GM12878 (cell line): ENCODE results near the gene PRKG1. TPM values are rescaled to one million over a fixed set of nuclear protein-coding genes. Genes with fewer than 3 reads are reported as not detected.
A peak's percentile ranks its signal among the peaks of the same experiment; 100 is the strongest.

Experiments
- ATAC-seq: fragments of 200-7000 bp; cut with Tn5 transposase; 3 replicates; pipeline ENCODE4 v1.9.1; 2020; ENCODE audit warnings: mild to moderate bottlenecking, moderate library complexity
- BruUV-seq: library from RNA; stranded (reverse); fragments of 400-500 nt; replicated peaks from 2 replicates; lab custom pipeline; 2021; lab: Mats Ljungman, UMichigan
- CTCF ChIA-PET: fragments of 300-600 bp; sonication (Branson Sonifier 250); formaldehyde crosslinking; extraction: SDS; loops from one replicate; lab custom pipeline; 2021; ENCODE audit warnings: inconsistent platforms; lab: Yijun Ruan, JAX
- POLR2A ChIA-PET: fragments of 350-600 bp; formaldehyde crosslinking; extraction: SDS; loops from one replicate; lab custom pipeline; 2021; ENCODE audit warnings: inconsistent platforms; lab: Charles Lee
- RAD21 ChIA-PET: fragments of 300-600 bp; sonication (Branson Sonifier 250); formaldehyde crosslinking; loops from one replicate; lab custom pipeline; 2023; ENCODE audit warnings: antibody characterized with exemption; ENCODE audit not compliant: unreplicated experiment; lab: Charles Lee
- SMC1A ChIA-PET: fragments of 300-600 bp; sonication (Branson Sonifier 250); formaldehyde crosslinking; loops from one replicate; lab custom pipeline; 2023; ENCODE audit not compliant: unreplicated experiment, uncharacterized antibody; lab: Charles Lee
- DNase-seq: peaks from one replicate; pipeline ENCODE4 v3.0.0-alpha.2; 2011; ENCODE audit warnings: low read depth, low spot score
- FAIRE-seq: peaks from 3 replicates; lab custom pipeline; 2011; peaks lifted over from hg19 to GRCh38; lab: Jason Lieb, UNC
- H2AFZ ChIP-seq: 2 replicates; pipeline ENCODE4 v1.6.0; 2011; ENCODE audit warnings: low read depth, low read length, control low read depth; ENCODE audit not compliant: control insufficient read depth
- H3K27ac ChIP-seq: 2 replicates; pipeline ENCODE4 v1.5.1; 2011; ENCODE audit warnings: control low read depth; ENCODE audit not compliant: control insufficient read depth, insufficient read depth
- H3K27me3 ChIP-seq, 2 experiments: replicated peaks in 1 of 2; 2 replicates each; pipeline versions ENCODE4 v1.6.0 to v1.6.1; 2011; ENCODE audit warnings: low read length in 1 of 2; ENCODE audit not compliant: control insufficient read depth in 2 of 2, insufficient read depth in 2 of 2
- H3K36me3 ChIP-seq, 2 experiments: 2 replicates each; pipeline ENCODE4 v1.5.1; 2011; ENCODE audit warnings: low read length in 1 of 2; ENCODE audit not compliant: control insufficient read depth in 2 of 2, insufficient read depth in 2 of 2
- H3K4me1 ChIP-seq: 2 replicates; pipeline ENCODE4 v1.6.1; 2011; ENCODE audit warnings: mild to moderate bottlenecking, low read length, moderate library complexity, mixed read lengths; ENCODE audit not compliant: control insufficient read depth, insufficient read depth
- H3K4me2 ChIP-seq: 2 replicates; pipeline ENCODE4 v1.6.0; 2011; ENCODE audit warnings: control low read depth; ENCODE audit not compliant: control insufficient read depth, insufficient read depth
- H3K4me3 ChIP-seq: fragments of 200-600 bp; sonication (generic); 2 replicates; pipeline ENCODE4 v1.5.1; 2016
- H3K79me2 ChIP-seq: 2 replicates; pipeline ENCODE4 v1.6.0; 2011; ENCODE audit warnings: low read length; ENCODE audit not compliant: control insufficient read depth, insufficient read depth
- H3K9ac ChIP-seq: 2 replicates; pipeline ENCODE4 v1.8.0; 2011; ENCODE audit warnings: low read length, control low read depth, mixed read lengths; ENCODE audit not compliant: control insufficient read depth, insufficient read depth
- H3K9me3 ChIP-seq: replicated peaks from 3 replicates; pipeline ENCODE4 v1.5.1; 2011; ENCODE audit warnings: mild to moderate bottlenecking, low read length; ENCODE audit not compliant: control insufficient read depth, insufficient read depth
- H4K20me1 ChIP-seq: 2 replicates; pipeline ENCODE4 v1.6.0; 2011; ENCODE audit not compliant: control insufficient read depth, insufficient read depth
- CBX5 ChIP-seq: sonication (generic); IDR thresholded peaks from 2 replicates; pipeline ENCODE4 v1.6.1; 2016; ENCODE audit warnings: low read depth, moderate library complexity, mild to moderate bottlenecking, inconsistent platforms
- CEBPB ChIP-seq, 2 experiments: fragments of 150-350 bp in 1 of 2; IDR thresholded peaks; 2 replicates each; pipeline ENCODE4 v1.6.1; 2012 to 2014; ENCODE audit warnings: low read depth in 2 of 2, low read length in 2 of 2, borderline replicate concordance in 1 of 2, inconsistent platforms in 1 of 2
- FOS ChIP-seq: IDR thresholded peaks from 3 replicates; pipeline ENCODE4 v1.6.1; 2011; ENCODE audit warnings: borderline replicate concordance; ENCODE audit not compliant: insufficient read length; ENCODE audit errors: extremely low read depth
- HDAC2 ChIP-seq: fragments of 200-600 bp; sonication (generic); IDR thresholded peaks from 2 replicates; pipeline ENCODE4 v1.6.1; 2017
- HDGF ChIP-seq: fragments of 450-650 bp; IDR thresholded peaks from 2 replicates; pipeline ENCODE4 v1.6.1; 2016; ENCODE audit warnings: antibody characterized with exemption
- MEF2A ChIP-seq: IDR thresholded peaks from 2 replicates; pipeline ENCODE4 v1.6.1; 2011; ENCODE audit warnings: low read depth, mild to moderate bottlenecking, low read length, moderate library complexity; ENCODE audit not compliant: insufficient read depth
- MEF2B ChIP-seq: fragments of 450-650 bp; IDR thresholded peaks from 2 replicates; pipeline ENCODE4 v1.6.1; 2018; ENCODE audit warnings: mild to moderate bottlenecking, moderate library complexity; ENCODE audit not compliant: partially characterized antibody, poor library complexity, severe bottlenecking
- NFYB ChIP-seq: IDR thresholded peaks from 2 replicates; pipeline ENCODE4 v1.6.1; 2011; ENCODE audit warnings: low read depth, mild to moderate bottlenecking, low read length, improper control_type of control experiment, moderate library complexity; ENCODE audit not compliant: insufficient read depth
- NR2C2 ChIP-seq: IDR thresholded peaks from 2 replicates; pipeline ENCODE4 v1.6.1; 2011; ENCODE audit warnings: borderline replicate concordance, low read depth; ENCODE audit not compliant: control insufficient read depth, insufficient read length
- PAX5 ChIP-seq: IDR thresholded peaks from 2 replicates; pipeline ENCODE4 v1.6.1; 2011; ENCODE audit warnings: low read depth, low read length, borderline replicate concordance
- WRNIP1 ChIP-seq: IDR thresholded peaks from 2 replicates; pipeline ENCODE4 v1.6.1; 2011; ENCODE audit warnings: low read depth, low read length, improper control_type of control experiment, borderline replicate concordance
- ZSCAN29 ChIP-seq: fragments of 450-650 bp; IDR thresholded peaks from 2 replicates; pipeline ENCODE4 v1.6.1; 2017; ENCODE audit warnings: mild to moderate bottlenecking, moderate library complexity
- WGBS: methylation state at CpG from one replicate; pipeline ENCODE4 v1.1.6; 2016; ENCODE audit warnings: low lambda C conversion rate; ENCODE audit not compliant: insufficient replicate concordance, insufficient coverage; ENCODE audit errors: missing lambda C conversion rate; 5-methylcytosine and 5-hydroxymethylcytosine counted together
- in situ Hi-C: fragments of 300-500 bp; cut with MboI; formaldehyde crosslinking; loops from 9 replicates; pipeline ENCODE4 v1.14.3; 2018; ENCODE audit warnings: mixed read lengths
- intact Hi-C: fragments of 100-400 bp; cut with micrococcal nuclease; formaldehyde crosslinking; loops from one replicate; pipeline ENCODE4 v1.14.2; 2022; ENCODE audit not compliant: unreplicated experiment
- polyA plus RNA-seq, 11 experiments: library from polyadenylated mRNA; depleted of rRNA in 4 of 11; unstranded in 6 of 11; stranded (reverse) in 5 of 11; fragments of >200 nt; fragmentation: Nextera tagmentation in 4 of 11; fragmentation: Illumina TruSeq in 1 of 11; extraction: Ambion mirVana in 4 of 11; extraction: Trizol in 1 of 11; gene quantifications; 1 replicate in 1 of 11; 2 replicates in 10 of 11; pipeline versions ENCODE4 v1.2.1 to v1.2.3, GENCODE V29; 2011 to 2016; ENCODE audit warnings: inconsistent platforms in 2 of 11, missing spikeins in 2 of 11, low read depth in 1 of 11
- total RNA-seq, 4 experiments: library from RNA; depleted of rRNA in 3 of 4; stranded (reverse); fragments of >200 nt in 3 of 4; fragmentation: Illumina TruSeq in 1 of 4; extraction: Trizol in 1 of 4; gene quantifications; 2 replicates each; pipeline versions ENCODE4 v1.2.1 to v1.2.3, GENCODE V29; 2013 to 2021
- TF ChIP-seq, protein P1 (sequence below), 3 experiments: IDR thresholded peaks in 2 of 3; conservative IDR thresholded peaks in 1 of 3; 2 replicates each; pipeline ENCODE4 v1.5.1; 2011; ENCODE audit warnings: low read depth in 3 of 3, low read length in 3 of 3, mild to moderate bottlenecking in 3 of 3, control low read depth in 2 of 3, moderate library complexity in 2 of 3, inconsistent platforms in 1 of 3, mixed read lengths in 1 of 3; ENCODE audit not compliant: control insufficient read depth in 2 of 3, insufficient read depth in 1 of 3; ENCODE audit errors: extremely low read depth in 1 of 3
- TF ChIP-seq, protein P2 (sequence below): fragments of 450-650 bp; IDR thresholded peaks from 2 replicates; pipeline ENCODE4 v1.6.1; 2017; ENCODE audit warnings: low read depth, mild to moderate bottlenecking, moderate library complexity

The PRKG1 gene
- total and polyA plus RNA-seq, 10 of the 15 experiments (the other 5 are each of a cell fraction or from before 2014, with no cell fraction given) = 0.04 to 0.05 TPM; not detected in 8

DNA sequence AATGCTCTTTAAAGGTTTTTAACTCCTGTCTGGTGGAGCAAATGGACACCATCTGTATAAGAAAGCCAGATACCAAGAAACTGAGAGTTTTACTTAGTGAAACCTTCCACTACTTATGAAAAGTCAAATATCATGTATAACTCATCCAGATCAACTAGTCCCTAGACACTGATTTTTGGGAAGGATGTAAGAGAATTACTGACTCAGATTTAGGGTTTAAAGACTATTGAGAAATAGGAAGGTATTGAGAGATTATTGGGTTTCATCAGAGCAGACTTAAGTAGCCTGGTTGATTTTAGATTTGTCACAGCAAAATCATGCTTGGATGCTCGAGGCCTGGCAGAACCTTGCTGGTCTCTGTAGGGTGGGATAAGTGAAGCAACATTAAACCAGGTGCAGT is 622.0 kb downstream of the PRKG1 start (continued):
- TF ChIP-seq, protein P1, sequence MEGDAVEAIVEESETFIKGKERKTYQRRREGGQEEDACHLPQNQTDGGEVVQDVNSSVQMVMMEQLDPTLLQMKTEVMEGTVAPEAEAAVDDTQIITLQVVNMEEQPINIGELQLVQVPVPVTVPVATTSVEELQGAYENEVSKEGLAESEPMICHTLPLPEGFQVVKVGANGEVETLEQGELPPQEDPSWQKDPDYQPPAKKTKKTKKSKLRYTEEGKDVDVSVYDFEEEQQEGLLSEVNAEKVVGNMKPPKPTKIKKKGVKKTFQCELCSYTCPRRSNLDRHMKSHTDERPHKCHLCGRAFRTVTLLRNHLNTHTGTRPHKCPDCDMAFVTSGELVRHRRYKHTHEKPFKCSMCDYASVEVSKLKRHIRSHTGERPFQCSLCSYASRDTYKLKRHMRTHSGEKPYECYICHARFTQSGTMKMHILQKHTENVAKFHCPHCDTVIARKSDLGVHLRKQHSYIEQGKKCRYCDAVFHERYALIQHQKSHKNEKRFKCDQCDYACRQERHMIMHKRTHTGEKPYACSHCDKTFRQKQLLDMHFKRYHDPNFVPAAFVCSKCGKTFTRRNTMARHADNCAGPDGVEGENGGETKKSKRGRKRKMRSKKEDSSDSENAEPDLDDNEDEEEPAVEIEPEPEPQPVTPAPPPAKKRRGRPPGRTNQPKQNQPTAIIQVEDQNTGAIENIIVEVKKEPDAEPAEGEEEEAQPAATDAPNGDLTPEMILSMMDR (IDR thresholded peaks at IDR 0.05 in 2 of 3, conservative IDR thresholded peaks at IDR 0.05 in 1 of 3; ENCODE audit: control insufficient read depth in 2 of 3, extremely low read depth in 1 of 3, insufficient read depth in 1 of 3, low read depth in 3 of 3, low read length in 3 of 3) = no peak

DNA sequence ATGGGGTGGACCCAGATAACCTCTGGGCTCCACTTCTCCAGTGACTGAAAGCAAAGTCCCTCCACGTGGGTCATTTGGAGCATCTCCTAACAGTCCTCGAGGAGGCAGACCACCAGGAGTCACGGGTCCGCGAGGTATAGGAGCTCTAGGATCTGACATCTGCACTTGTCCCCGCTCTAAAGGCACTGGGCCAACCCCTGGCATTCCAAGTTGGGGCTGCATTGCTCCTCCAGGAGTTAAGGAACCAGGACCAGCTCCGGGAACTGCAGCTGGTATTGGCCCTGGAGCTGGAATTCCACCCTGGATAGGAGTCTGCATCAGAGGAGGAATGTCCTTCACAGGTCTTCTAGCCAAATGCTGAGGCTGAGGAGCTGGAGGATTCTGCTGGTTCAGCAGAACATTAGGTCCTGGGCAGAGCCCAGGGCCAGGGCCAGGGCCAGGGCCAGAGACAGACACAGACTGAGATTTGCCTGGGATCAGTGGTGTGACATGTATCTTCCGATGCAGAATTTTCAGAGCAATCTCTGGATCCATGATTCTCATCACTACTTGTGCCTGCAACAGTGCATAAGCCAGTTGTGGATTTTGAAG is 624.3 kb downstream of the PRKG1 start:
- Histone ChIP-seq H3K9me3 (no peaks in the 10 kb centered on the region), H3K79me2 (peaks cover 21% of the 10 kb centered on the region), H2AFZ (peak overlapping the region; percentile 99), H3K36me3 (no peaks in the 10 kb centered on the region; a peak in 1 of 4 replicates), H3K4me1 (peaks cover 6% of the 10 kb centered on the region; the same call in 1 of the 2 replicates), H3K9ac (peak overlapping the region; percentile 95), H4K20me1 (no peaks in the 10 kb centered on the region), H3K27ac (peak overlapping the region; percentile 97), H3K4me3 (peak overlapping the region; percentile 95), H3K4me2 (peak overlapping the region; percentile 69), H3K27me3 (no peaks in the 10 kb centered on the region)
- FAIRE-seq = no peak
- ChIA-PET RAD21 (interaction anchor here (0.5 kb wide), 1 partner anchor 61 kb away, joined by 3 read pairs; no protein-coding TSS in a partner anchor), CTCF (no interaction called here), SMC1A (interaction anchor here (1.2 kb wide), 2 partner anchors 12 to 221 kb away, joined by 3 read pairs; no protein-coding TSS in a partner anchor), POLR2A (no interaction called here)
- TF ChIP-seq FOS (no peak), NFYB (no peak), CEBPB (IDR thresholded peaks at IDR 0.05; ENCODE audit: borderline replicate concordance in 1 of 2, low read depth in 2 of 2, low read length in 2 of 2) (no peak), NR2C2 (no peak), WRNIP1 (no peak), PAX5 (no peak), HDAC2 (no peak), CBX5 (no peak), HDGF (no peak), MEF2A (no peak), ZSCAN29 (no peak), MEF2B (no peak)
- TF ChIP-seq, protein P2, sequence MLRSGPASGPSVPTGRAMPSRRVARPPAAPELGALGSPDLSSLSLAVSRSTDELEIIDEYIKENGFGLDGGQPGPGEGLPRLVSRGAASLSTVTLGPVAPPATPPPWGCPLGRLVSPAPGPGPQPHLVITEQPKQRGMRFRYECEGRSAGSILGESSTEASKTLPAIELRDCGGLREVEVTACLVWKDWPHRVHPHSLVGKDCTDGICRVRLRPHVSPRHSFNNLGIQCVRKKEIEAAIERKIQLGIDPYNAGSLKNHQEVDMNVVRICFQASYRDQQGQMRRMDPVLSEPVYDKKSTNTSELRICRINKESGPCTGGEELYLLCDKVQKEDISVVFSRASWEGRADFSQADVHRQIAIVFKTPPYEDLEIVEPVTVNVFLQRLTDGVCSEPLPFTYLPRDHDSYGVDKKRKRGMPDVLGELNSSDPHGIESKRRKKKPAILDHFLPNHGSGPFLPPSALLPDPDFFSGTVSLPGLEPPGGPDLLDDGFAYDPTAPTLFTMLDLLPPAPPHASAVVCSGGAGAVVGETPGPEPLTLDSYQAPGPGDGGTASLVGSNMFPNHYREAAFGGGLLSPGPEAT = no peak
- in situ Hi-C loops (loop anchor here (10.0 kb wide), 1 partner anchor 1044 kb away; no protein-coding TSS in a partner anchor), intact Hi-C loops (no loop called here)
- no peak for DNase-seq
- no TSS peak for BruUV-seq
- WGBS = 77% methylated on average over 8 of the region's 8 CpGs
- ATAC-seq = peak; percentile 5; the same call in 2 of the 3 replicates
